ENCODE results near the gene NRBP1. TPM values are rescaled to one million over a fixed set of nuclear protein-coding genes. Genes with fewer than 3 reads are reported as not detected.

Gene NRBP1
- total RNA-seq, 1 experiment from 2014 or later = 169 TPM

GRCh38 chr2:27390822-27391679 lies 37.4 kb upstream of the NRBP1 start:
- no peaks in the 10 kb centered on the region for H3K4me1 Mint-ChIP-seq (ENCODE audit: low read depth, unreplicated experiment)
- no peaks in the 10 kb centered on the region for H3K9me3 Mint-ChIP-seq (ENCODE audit: unreplicated experiment)
- DNase-seq = no peak
- intact Hi-C loops (cut with micrococcal nuclease; ENCODE audit: unreplicated experiment) = no loop called here
- H3K4me1 ChIP-seq = no peaks in the 10 kb centered on the region
- no peak overlapping the region for H3K4me3 ChIP-seq (ENCODE audit: low read depth, low read length)
- TF ChIP-seq CTCF (IDR thresholded peaks at IDR 0.05; ENCODE audit: insufficient read depth in 1 of 2, low read depth in 1 of 2, low read length in 1 of 2, severe bottlenecking in 1 of 2, unreplicated experiment in 1 of 2) = no peak
- H3K36me3 Mint-ChIP-seq (ENCODE audit: insufficient read depth, unreplicated experiment) = peaks cover 50% of the 10 kb centered on the region
- no TSS peak for BruUV-seq (replicated peaks)
- POLR2A ChIA-PET = no interaction called here
- H3K36me3 ChIP-seq (ENCODE audit: control insufficient read depth, insufficient read depth, low read length) = no peaks in the 10 kb centered on the region; the same call in 1 of the 2 replicates
- no peak overlapping the region for H3K4me3 Mint-ChIP-seq (ENCODE audit: unreplicated experiment)
- H3K9me3 ChIP-seq = no peaks in the 10 kb centered on the region
- H3K27ac Mint-ChIP-seq (ENCODE audit: unreplicated experiment) = no peak overlapping the region
- H3K27me3 ChIP-seq (replicated peaks; ENCODE audit: control insufficient read depth, insufficient read depth, low read length) = no peaks in the 10 kb centered on the region
- no peaks in the 10 kb centered on the region for H3K27me3 Mint-ChIP-seq (ENCODE audit: insufficient read depth, unreplicated experiment)
- CTCF ChIA-PET = no interaction called here

GRCh38 chr2:27393225-27393624 lies 35.2 kb upstream of the NRBP1 start:
- Mint-ChIP-seq H3K36me3 (ENCODE audit: insufficient read depth, unreplicated experiment) (peaks cover 51% of the 10 kb centered on the region), H3K27me3 (ENCODE audit: insufficient read depth, unreplicated experiment) (no peaks in the 10 kb centered on the region), H3K4me3 (ENCODE audit: unreplicated experiment) (no peak overlapping the region), H3K27ac (ENCODE audit: unreplicated experiment) (no peak overlapping the region), H3K9me3 (ENCODE audit: unreplicated experiment) (no peaks in the 10 kb centered on the region), H3K4me1 (ENCODE audit: low read depth, unreplicated experiment) (no peaks in the 10 kb centered on the region)
- POLR2A ChIA-PET = no interaction called here
- H3K4me3 ChIP-seq (ENCODE audit: low read depth, low read length) = no peak overlapping the region
- DNase-seq = no peak
- no peaks in the 10 kb centered on the region for H3K4me1 ChIP-seq
- no peaks in the 10 kb centered on the region; the same call in 1 of the 2 replicates for H3K36me3 ChIP-seq (ENCODE audit: control insufficient read depth, insufficient read depth, low read length)
- no peaks in the 10 kb centered on the region for H3K27me3 ChIP-seq (replicated peaks; ENCODE audit: control insufficient read depth, insufficient read depth, low read length)
- CTCF ChIA-PET = no interaction called here
- no peak for TF ChIP-seq CTCF (IDR thresholded peaks at IDR 0.05; ENCODE audit: insufficient read depth in 1 of 2, low read depth in 1 of 2, low read length in 1 of 2, severe bottlenecking in 1 of 2, unreplicated experiment in 1 of 2)
- no peaks in the 10 kb centered on the region for H3K9me3 ChIP-seq
- intact Hi-C loops (cut with micrococcal nuclease; ENCODE audit: unreplicated experiment) = no loop called here
- no TSS peak for BruUV-seq (replicated peaks)

- no peak for DNase-seq
- peaks cover 46% of the 10 kb centered on the region for H3K36me3 Mint-ChIP-seq (ENCODE audit: insufficient read depth, unreplicated experiment)
- Histone ChIP-seq H3K9me3 (no peaks in the 10 kb centered on the region), H3K4me1 (no peaks in the 10 kb centered on the region), H3K4me3 (ENCODE audit: low read depth, low read length) (no peak overlapping the region), H3K27me3 (replicated peaks; ENCODE audit: control insufficient read depth, insufficient read depth, low read length) (no peaks in the 10 kb centered on the region), H3K36me3 (ENCODE audit: control insufficient read depth, insufficient read depth, low read length) (no peaks in the 10 kb centered on the region; the same call in 1 of the 2 replicates)
- POLR2A ChIA-PET = no interaction called here
- no TSS peak for BruUV-seq (replicated peaks)
- H3K27me3 Mint-ChIP-seq (ENCODE audit: insufficient read depth, unreplicated experiment) = no peaks in the 10 kb centered on the region
- TF ChIP-seq CTCF (IDR thresholded peaks at IDR 0.05; ENCODE audit: insufficient read depth in 1 of 2, low read depth in 1 of 2, low read length in 1 of 2, severe bottlenecking in 1 of 2, unreplicated experiment in 1 of 2) = no peak
- H3K4me1 Mint-ChIP-seq (ENCODE audit: low read depth, unreplicated experiment) = no peaks in the 10 kb centered on the region
- intact Hi-C loops (cut with micrococcal nuclease; ENCODE audit: unreplicated experiment) = no loop called here
- CTCF ChIA-PET = no interaction called here
- H3K27ac Mint-ChIP-seq (ENCODE audit: unreplicated experiment) = no peak overlapping the region
- no peak overlapping the region for H3K4me3 Mint-ChIP-seq (ENCODE audit: unreplicated experiment)
- no peaks in the 10 kb centered on the region for H3K9me3 Mint-ChIP-seq (ENCODE audit: unreplicated experiment)
Observed at GRCh38 chr2:27398962-27399361, 29.5 kb upstream of the NRBP1 start.

All from Caco-2 (cell line).